K562 (cell line): ENCODE measurements around the gene ADAMTS14. TPM values are rescaled to one million over a fixed set of nuclear protein-coding genes. Genes with fewer than 3 reads are reported as not detected.
A peak's percentile ranks its signal among the peaks of the same experiment; 100 is the strongest.

ENCODE experiments used
- CCAR2 ChIP-seq: fragments of 200-400 bp; formaldehyde crosslinking; IDR thresholded peaks from 2 replicates; pipeline ENCODE4 v1.6.1; 2017; ENCODE audit warnings: mild to moderate bottlenecking, low read depth, low read length
- CEBPB ChIP-seq: fragments of 450-650 bp; IDR thresholded peaks from 2 replicates; pipeline ENCODE4 v1.6.1; 2016; ENCODE audit warnings: missing genetic modification characterization, missing compliant biosample characterization
- CEBPG ChIP-seq, 3 experiments: fragments of 200-800 bp in 1 of 3; sonication (Bioruptor generic) in 1 of 3; sonication (generic) in 1 of 3; formaldehyde crosslinking in 1 of 3; IDR thresholded peaks in 2 of 3; conservative IDR thresholded peaks in 1 of 3; 2 replicates each; pipeline versions ENCODE4 v1.6.1 to v1.8.0; 2016 to 2022; ENCODE audit warnings: missing compliant biosample characterization in 2 of 3, missing genetic modification characterization in 2 of 3, mild to moderate bottlenecking in 1 of 3, missing genetic modification reagents in 1 of 3
- CHD2 ChIP-seq: IDR thresholded peaks from 2 replicates; pipeline ENCODE4 v1.6.1; 2011; ENCODE audit warnings: low read depth, low read length
- CXXC5 ChIP-seq: fragments of 250-450 bp; sonication (Bioruptor Pico); IDR thresholded peaks from 2 replicates; pipeline ENCODE4 v1.8.0; 2022; ENCODE audit warnings: inconsistent platforms, mild to moderate bottlenecking, moderate library complexity
- DPF2 ChIP-seq: fragments of 450-650 bp; IDR thresholded peaks from 2 replicates; pipeline ENCODE4 v1.6.1; 2016
- FIP1L1 ChIP-seq: fragments of 200-400 bp; formaldehyde crosslinking; IDR thresholded peaks from 2 replicates; pipeline ENCODE4 v1.6.1; 2018; ENCODE audit warnings: mild to moderate bottlenecking, low read depth, low read length; ENCODE audit not compliant: poor library complexity, severe bottlenecking
- HOXB6 ChIP-seq: fragments of 250-450 bp; sonication (Bioruptor Pico); IDR thresholded peaks from 2 replicates; pipeline ENCODE4 v1.5.1; 2022; ENCODE audit warnings: mild to moderate bottlenecking, borderline replicate concordance
- IFI16 ChIP-seq: fragments of 250-450 bp; sonication (Bioruptor Pico); IDR thresholded peaks from 2 replicates; pipeline ENCODE4 v2.1.2; 2022; ENCODE audit warnings: mild to moderate bottlenecking, inconsistent platforms
- KDM1A ChIP-seq, 2 experiments: fragments of 450-650 bp; IDR thresholded peaks; 2 replicates each; pipeline ENCODE4 v1.6.1; 2016; ENCODE audit warnings: mild to moderate bottlenecking in 2 of 2
- MCM3 ChIP-seq: fragments of 450-650 bp; IDR thresholded peaks from 2 replicates; pipeline ENCODE4 v1.6.1; 2016
- MCM5 ChIP-seq: fragments of 450-650 bp; IDR thresholded peaks from 2 replicates; pipeline ENCODE4 v1.6.1; 2016; ENCODE audit warnings: low read depth
- PCBP2 ChIP-seq: fragments of 200-400 bp; formaldehyde crosslinking; IDR thresholded peaks from 2 replicates; pipeline ENCODE4 v1.6.1; 2018; ENCODE audit warnings: low read length, low read depth, mild to moderate bottlenecking, moderate library complexity; ENCODE audit not compliant: poor library complexity, severe bottlenecking
- PHF21A ChIP-seq: fragments of 450-650 bp; IDR thresholded peaks from 2 replicates; pipeline ENCODE4 v1.6.1; 2017; ENCODE audit warnings: low read depth, borderline replicate concordance
- POLR2AphosphoS5 ChIP-seq: IDR thresholded peaks from 2 replicates; pipeline ENCODE4 v1.6.1; 2011; ENCODE audit warnings: mild to moderate bottlenecking, low read depth, low read length, moderate library complexity; ENCODE audit not compliant: control insufficient read depth, insufficient read depth
- RHOXF2B ChIP-seq: fragments of 250-450 bp; sonication (Bioruptor Pico); conservative IDR thresholded peaks from 2 replicates; pipeline ENCODE4 v1.5.1; 2021
- SPI1 ChIP-seq: IDR thresholded peaks from 2 replicates; pipeline ENCODE4 v1.6.1; 2011; ENCODE audit warnings: low read depth, low read length, control low read depth, borderline replicate concordance
- ZNF384 ChIP-seq: IDR thresholded peaks from 2 replicates; pipeline ENCODE4 v1.6.1; 2012; ENCODE audit warnings: low read depth, low read length, improper control_type of control experiment
- polyA plus RNA-seq, 8 experiments: library from polyadenylated mRNA; depleted of rRNA in 4 of 8; stranded (reverse) in 5 of 8; unstranded in 3 of 8; fragments of >200 nt; fragmentation: Nextera tagmentation in 2 of 8; fragmentation: Illumina TruSeq in 1 of 8; extraction: Ambion mirVana in 2 of 8; extraction: Trizol in 1 of 8; gene quantifications; 2 replicates each; pipeline versions ENCODE4 v1.2.1 to v1.2.3, GENCODE V29; 2011 to 2014; ENCODE audit warnings: inconsistent platforms in 1 of 8, missing spikeins in 1 of 8
- total RNA-seq, 7 experiments: library from RNA; depleted of rRNA in 6 of 7; stranded (reverse); fragments of >200 nt in 6 of 7; fragmentation: Illumina TruSeq in 2 of 7; extraction: Trizol in 2 of 7; gene quantifications; 2 replicates each; pipeline versions ENCODE4 v1.2.1 to v1.2.3, GENCODE V29; 2011 to 2021; ENCODE audit warnings: low replicate concordance in 1 of 7
- TF ChIP-seq, protein P1 (sequence below): fragments of 450-650 bp; IDR thresholded peaks from 2 replicates; pipeline ENCODE4 v1.7.0; 2016; ENCODE audit warnings: borderline replicate concordance
- TF ChIP-seq, protein P2 (sequence below): fragments of 250-450 bp; sonication (Bioruptor Pico); IDR thresholded peaks from 2 replicates; pipeline ENCODE4 v1.8.0; 2021; ENCODE audit warnings: mild to moderate bottlenecking, moderate library complexity
- TF ChIP-seq, protein P3 (sequence below): fragments of 250-450 bp; sonication (Bioruptor Pico); IDR thresholded peaks from 2 replicates; pipeline ENCODE4 v1.8.0; 2022; ENCODE audit warnings: inconsistent platforms
- TF ChIP-seq, protein P4 (sequence below): sonication (generic); formaldehyde crosslinking; IDR thresholded peaks from 2 replicates; pipeline ENCODE4 v1.8.0; 2023; ENCODE audit warnings: mild to moderate bottlenecking, missing genetic modification reagents

ADAMTS14 gene
- total and polyA plus RNA-seq, 9 of the 15 experiments (the other 6 are each of a cell fraction or from before 2014, with no cell fraction given) = 0.04 to 37.4 (median 15.9) TPM

DNA sequence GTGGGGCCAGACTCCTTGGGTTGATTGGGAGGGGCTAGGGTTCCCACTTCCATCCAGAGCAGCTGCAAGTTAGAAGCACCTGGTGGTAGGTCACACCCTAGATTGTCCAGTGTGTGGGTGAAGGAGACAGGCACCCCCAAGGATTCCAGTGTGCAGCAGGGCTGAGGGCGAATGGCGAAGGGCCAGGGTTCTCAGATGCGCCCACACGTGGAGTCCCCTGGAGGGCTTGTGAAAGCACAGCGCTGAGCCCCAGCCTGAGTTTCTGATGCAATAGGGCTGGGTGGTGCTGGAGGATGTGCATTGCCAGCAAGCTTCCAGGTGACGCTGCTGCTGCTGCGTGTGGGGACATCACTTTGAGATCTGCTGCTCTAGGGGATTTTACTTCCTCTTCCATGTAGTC lies 87.5 kb downstream of the ADAMTS14 start (continued):
- TF ChIP-seq POLR2AphosphoS5 (no peak), FIP1L1 (no peak), MCM3 (no peak), KDM1A (IDR thresholded peaks at IDR 0.05) (no peak), CHD2 (no peak), CEBPG (CRISPR knock-in tag; IDR thresholded peaks at IDR 0.05) (peak; percentile 92), CEBPG (tag; conservative IDR thresholded peaks at IDR 0.05 in 1 of 2, IDR thresholded peaks at IDR 0.05 in 1 of 2) (peak; percentile 72 to 81), IFI16 (CRISPR knock-in tag) (no peak), HOXB6 (no peak), CXXC5 (CRISPR knock-in tag) (peak; percentile 71), PCBP2 (no peak), PHF21A (no peak), DPF2 (no peak), MCM5 (no peak), CEBPB (tag) (peak; percentile 23; the same call in 1 of the 2 replicates), RHOXF2B (CRISPR knock-in tag) (no peak), SPI1 (no peak), CCAR2 (no peak), ZNF384 (no peak)
- TF ChIP-seq, protein P1, sequence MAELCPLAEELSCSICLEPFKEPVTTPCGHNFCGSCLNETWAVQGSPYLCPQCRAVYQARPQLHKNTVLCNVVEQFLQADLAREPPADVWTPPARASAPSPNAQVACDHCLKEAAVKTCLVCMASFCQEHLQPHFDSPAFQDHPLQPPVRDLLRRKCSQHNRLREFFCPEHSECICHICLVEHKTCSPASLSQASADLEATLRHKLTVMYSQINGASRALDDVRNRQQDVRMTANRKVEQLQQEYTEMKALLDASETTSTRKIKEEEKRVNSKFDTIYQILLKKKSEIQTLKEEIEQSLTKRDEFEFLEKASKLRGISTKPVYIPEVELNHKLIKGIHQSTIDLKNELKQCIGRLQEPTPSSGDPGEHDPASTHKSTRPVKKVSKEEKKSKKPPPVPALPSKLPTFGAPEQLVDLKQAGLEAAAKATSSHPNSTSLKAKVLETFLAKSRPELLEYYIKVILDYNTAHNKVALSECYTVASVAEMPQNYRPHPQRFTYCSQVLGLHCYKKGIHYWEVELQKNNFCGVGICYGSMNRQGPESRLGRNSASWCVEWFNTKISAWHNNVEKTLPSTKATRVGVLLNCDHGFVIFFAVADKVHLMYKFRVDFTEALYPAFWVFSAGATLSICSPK = no peak
- TF ChIP-seq, protein P2, sequence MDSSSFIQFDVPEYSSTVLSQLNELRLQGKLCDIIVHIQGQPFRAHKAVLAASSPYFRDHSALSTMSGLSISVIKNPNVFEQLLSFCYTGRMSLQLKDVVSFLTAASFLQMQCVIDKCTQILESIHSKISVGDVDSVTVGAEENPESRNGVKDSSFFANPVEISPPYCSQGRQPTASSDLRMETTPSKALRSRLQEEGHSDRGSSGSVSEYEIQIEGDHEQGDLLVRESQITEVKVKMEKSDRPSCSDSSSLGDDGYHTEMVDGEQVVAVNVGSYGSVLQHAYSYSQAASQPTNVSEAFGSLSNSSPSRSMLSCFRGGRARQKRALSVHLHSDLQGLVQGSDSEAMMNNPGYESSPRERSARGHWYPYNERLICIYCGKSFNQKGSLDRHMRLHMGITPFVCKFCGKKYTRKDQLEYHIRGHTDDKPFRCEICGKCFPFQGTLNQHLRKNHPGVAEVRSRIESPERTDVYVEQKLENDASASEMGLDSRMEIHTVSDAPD (CRISPR knock-in tag) = no peak
- TF ChIP-seq, protein P3, sequence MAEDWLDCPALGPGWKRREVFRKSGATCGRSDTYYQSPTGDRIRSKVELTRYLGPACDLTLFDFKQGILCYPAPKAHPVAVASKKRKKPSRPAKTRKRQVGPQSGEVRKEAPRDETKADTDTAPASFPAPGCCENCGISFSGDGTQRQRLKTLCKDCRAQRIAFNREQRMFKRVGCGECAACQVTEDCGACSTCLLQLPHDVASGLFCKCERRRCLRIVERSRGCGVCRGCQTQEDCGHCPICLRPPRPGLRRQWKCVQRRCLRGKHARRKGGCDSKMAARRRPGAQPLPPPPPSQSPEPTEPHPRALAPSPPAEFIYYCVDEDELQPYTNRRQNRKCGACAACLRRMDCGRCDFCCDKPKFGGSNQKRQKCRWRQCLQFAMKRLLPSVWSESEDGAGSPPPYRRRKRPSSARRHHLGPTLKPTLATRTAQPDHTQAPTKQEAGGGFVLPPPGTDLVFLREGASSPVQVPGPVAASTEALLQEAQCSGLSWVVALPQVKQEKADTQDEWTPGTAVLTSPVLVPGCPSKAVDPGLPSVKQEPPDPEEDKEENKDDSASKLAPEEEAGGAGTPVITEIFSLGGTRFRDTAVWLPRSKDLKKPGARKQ (CRISPR knock-in tag) = no peak
- TF ChIP-seq, protein P4, sequence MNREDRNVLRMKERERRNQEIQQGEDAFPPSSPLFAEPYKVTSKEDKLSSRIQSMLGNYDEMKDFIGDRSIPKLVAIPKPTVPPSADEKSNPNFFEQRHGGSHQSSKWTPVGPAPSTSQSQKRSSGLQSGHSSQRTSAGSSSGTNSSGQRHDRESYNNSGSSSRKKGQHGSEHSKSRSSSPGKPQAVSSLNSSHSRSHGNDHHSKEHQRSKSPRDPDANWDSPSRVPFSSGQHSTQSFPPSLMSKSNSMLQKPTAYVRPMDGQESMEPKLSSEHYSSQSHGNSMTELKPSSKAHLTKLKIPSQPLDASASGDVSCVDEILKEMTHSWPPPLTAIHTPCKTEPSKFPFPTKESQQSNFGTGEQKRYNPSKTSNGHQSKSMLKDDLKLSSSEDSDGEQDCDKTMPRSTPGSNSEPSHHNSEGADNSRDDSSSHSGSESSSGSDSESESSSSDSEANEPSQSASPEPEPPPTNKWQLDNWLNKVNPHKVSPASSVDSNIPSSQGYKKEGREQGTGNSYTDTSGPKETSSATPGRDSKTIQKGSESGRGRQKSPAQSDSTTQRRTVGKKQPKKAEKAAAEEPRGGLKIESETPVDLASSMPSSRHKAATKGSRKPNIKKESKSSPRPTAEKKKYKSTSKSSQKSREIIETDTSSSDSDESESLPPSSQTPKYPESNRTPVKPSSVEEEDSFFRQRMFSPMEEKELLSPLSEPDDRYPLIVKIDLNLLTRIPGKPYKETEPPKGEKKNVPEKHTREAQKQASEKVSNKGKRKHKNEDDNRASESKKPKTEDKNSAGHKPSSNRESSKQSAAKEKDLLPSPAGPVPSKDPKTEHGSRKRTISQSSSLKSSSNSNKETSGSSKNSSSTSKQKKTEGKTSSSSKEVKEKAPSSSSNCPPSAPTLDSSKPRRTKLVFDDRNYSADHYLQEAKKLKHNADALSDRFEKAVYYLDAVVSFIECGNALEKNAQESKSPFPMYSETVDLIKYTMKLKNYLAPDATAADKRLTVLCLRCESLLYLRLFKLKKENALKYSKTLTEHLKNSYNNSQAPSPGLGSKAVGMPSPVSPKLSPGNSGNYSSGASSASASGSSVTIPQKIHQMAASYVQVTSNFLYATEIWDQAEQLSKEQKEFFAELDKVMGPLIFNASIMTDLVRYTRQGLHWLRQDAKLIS (CRISPR knock-in tag) = no peak
